ENCODE measurements around the gene MPRIP.

MPRIP gene

GRCh38 chr17:17098551-17099179 is 56.4 kb downstream of the MPRIP start:
- in situ Hi-C loops (cut with MboI; ENCODE audit: low pct_unique_long_range_greater_than_20kb, low sequenced_read_pairs, unreplicated experiment), result no loop called here
- TF ChIP-seq CTCF (IDR thresholded peaks at IDR 0.05; ENCODE audit: extremely low read depth, insufficient read depth, missing control alignments), result no peak
- no peak for DNase-seq (ENCODE audit: low spot score)

GRCh38 chr17:17102176-17102575 is 59.9 kb downstream of the MPRIP start:
- in situ Hi-C loops (cut with MboI; ENCODE audit: low pct_unique_long_range_greater_than_20kb, low sequenced_read_pairs, unreplicated experiment), result no loop called here
- no peak for TF ChIP-seq CTCF (IDR thresholded peaks at IDR 0.05; ENCODE audit: extremely low read depth, insufficient read depth, missing control alignments)
- DNase-seq (ENCODE audit: low spot score), result no peak

GRCh38 chr17:17103160-17103559 is 60.9 kb downstream of the MPRIP start:
- no peak for TF ChIP-seq CTCF (IDR thresholded peaks at IDR 0.05; ENCODE audit: extremely low read depth, insufficient read depth, missing control alignments)
- no peak for DNase-seq (ENCODE audit: low spot score)
- in situ Hi-C loops (cut with MboI; ENCODE audit: low pct_unique_long_range_greater_than_20kb, low sequenced_read_pairs, unreplicated experiment), result no loop called here

GRCh38 chr17:17104036-17104435 is 61.8 kb downstream of the MPRIP start:
- in situ Hi-C loops (cut with MboI; ENCODE audit: low pct_unique_long_range_greater_than_20kb, low sequenced_read_pairs, unreplicated experiment), result no loop called here
- no peak for TF ChIP-seq CTCF (IDR thresholded peaks at IDR 0.05; ENCODE audit: extremely low read depth, insufficient read depth, missing control alignments)
- DNase-seq (ENCODE audit: low spot score), result no peak

GRCh38 chr17:17104494-17104893 is 62.2 kb downstream of the MPRIP start:
- TF ChIP-seq CTCF (IDR thresholded peaks at IDR 0.05; ENCODE audit: extremely low read depth, insufficient read depth, missing control alignments), result no peak
- DNase-seq (ENCODE audit: low spot score), result no peak
- in situ Hi-C loops (cut with MboI; ENCODE audit: low pct_unique_long_range_greater_than_20kb, low sequenced_read_pairs, unreplicated experiment), result no loop called here

- in situ Hi-C loops (cut with MboI; ENCODE audit: low pct_unique_long_range_greater_than_20kb, low sequenced_read_pairs, unreplicated experiment), result no loop called here
- DNase-seq (ENCODE audit: low spot score), result no peak
- TF ChIP-seq CTCF (IDR thresholded peaks at IDR 0.05; ENCODE audit: extremely low read depth, insufficient read depth, missing control alignments), result no peak
Observed at GRCh38 chr17:17105976-17106375, 63.7 kb downstream of the MPRIP start.
